SH-SY5Y (cell line): Measurements from ENCODE around the gene UVSSA.

Experiments
- GATA2 ChIP-seq: IDR thresholded peaks from 2 replicates; pipeline ENCODE4 v1.6.1; 2011; ENCODE audit warnings: mild to moderate bottlenecking, low read depth, low read length
- GATA3 ChIP-seq: IDR thresholded peaks from 2 replicates; pipeline ENCODE4 v1.6.1; 2011; ENCODE audit warnings: low read depth, mild to moderate bottlenecking, low read length, moderate library complexity

DNA sequence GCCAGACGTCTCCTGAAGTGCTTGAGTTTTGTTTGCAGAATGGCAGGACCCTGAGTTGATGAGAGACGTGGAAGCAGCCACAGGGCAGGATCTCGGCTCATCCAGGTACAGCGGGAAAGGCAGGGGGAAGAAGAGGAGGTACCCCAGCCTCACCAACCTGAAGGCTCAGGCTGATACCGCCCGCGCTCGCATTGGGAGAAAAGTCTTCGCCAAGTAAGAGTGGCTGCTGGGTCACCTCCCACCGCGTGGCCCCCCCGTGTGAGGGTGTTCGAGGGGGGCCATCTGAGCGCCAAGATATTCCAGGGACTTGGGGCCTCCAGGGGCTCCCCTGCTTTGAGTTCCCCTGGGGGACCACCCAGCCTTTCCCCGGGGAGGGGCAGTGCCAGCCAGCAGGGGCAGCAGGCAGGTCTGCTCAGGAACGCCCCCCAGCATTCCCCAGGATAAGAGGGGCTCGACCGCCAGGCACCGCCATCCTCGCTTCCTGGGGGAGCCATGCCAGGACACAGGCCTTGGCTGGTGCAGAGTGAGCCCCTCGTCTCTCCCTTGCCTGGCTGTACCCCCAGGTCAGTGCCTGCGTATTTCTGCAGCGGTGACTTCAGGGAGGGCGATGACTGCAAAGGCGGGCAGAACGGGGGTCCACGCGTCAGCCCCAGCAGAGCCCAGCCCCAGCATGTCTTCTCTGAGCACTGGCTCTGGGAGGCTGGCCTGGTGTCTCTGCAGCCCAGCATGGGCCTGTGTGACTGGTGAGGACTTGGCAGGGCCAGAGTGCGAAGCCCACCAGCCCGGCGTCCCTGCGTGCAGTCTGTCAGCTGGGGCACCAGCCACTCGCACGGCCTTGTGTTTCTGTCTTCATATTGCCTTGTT is 37.0 kb downstream of the UVSSA start:
- TF ChIP-seq GATA2 (no peak), GATA3 (no peak)
